Hepatocyte (in vitro differentiated cells): ENCODE results near the gene MBD6.

Source experiments
- CTCF ChIP-seq: fragments of 200-600 bp; sonication (generic); IDR thresholded peaks from 2 replicates; pipeline ENCODE4 v1.5.1; 2016; ENCODE audit warnings: antibody characterized with exemption, mild to moderate bottlenecking; ENCODE audit not compliant: poor library complexity
- EZH2 ChIP-seq: fragments of 200-600 bp; sonication (generic); IDR thresholded peaks from 2 replicates; pipeline ENCODE4 v1.6.1; 2016; ENCODE audit warnings: antibody characterized with exemption, mild to moderate bottlenecking, borderline replicate concordance

- TF ChIP-seq EZH2 (no peak), CTCF (no peak)
These were observed 13.9 kb downstream of the MBD6 start for GRCh38 chr12:57536597-57536942.
